Colonic mucosa (tissue), 4 donors: ENCODE data around the gene SERPINA1. TPM values are rescaled to one million over a fixed set of nuclear protein-coding genes. Genes with fewer than 3 reads are reported as not detected.

Source experiments
- DNase-seq: peaks from one replicate; pipeline ENCODE4 v3.0.0-alpha.2; 2020
- H3K27ac ChIP-seq: fragments of 200-600 bp; one replicate; pipeline ENCODE4 v1.8.0; 2021
- H3K27me3 ChIP-seq: fragments of 200-600 bp; one replicate; pipeline ENCODE4 v1.8.0; 2021
- H3K36me3 ChIP-seq: fragments of 200-600 bp; one replicate; pipeline ENCODE4 v1.8.0; 2021
- H3K4me1 ChIP-seq: fragments of 200-600 bp; one replicate; pipeline ENCODE4 v1.8.0; 2021; ENCODE audit warnings: mild to moderate bottlenecking
- H3K4me3 ChIP-seq: fragments of 200-600 bp; one replicate; pipeline ENCODE4 v1.8.0; 2021
- H3K9ac ChIP-seq, 2 donors: one replicate each; pipeline ENCODE4 v1.7.0; 2013; ENCODE audit warnings: control low read depth in 2 of 2, low read depth in 2 of 2, low read length in 2 of 2
- H3K9me3 ChIP-seq: fragments of 200-600 bp; one replicate; pipeline ENCODE4 v1.8.0; 2021
- CTCF ChIP-seq: fragments of 200-600 bp; IDR thresholded peaks from one replicate; pipeline ENCODE4 v1.8.0; 2022; ENCODE audit warnings: antibody characterized with exemption, mild to moderate bottlenecking
- intact Hi-C: fragments of 100-400 bp; cut with DNase I; formaldehyde crosslinking; loops from one replicate; pipeline ENCODE4 v1.14.1; 2022
- total RNA-seq, 2 donors: library from RNA; stranded (reverse); fragmentation: NEBNext Ultra II Directional in 1 of 2; extraction: Animal tissue kit (Norgen Biotek cat#: 25700) in 1 of 2; gene quantifications; one replicate each; pipeline ENCODE4 v1.2.1, GENCODE V29; 2021
- donor health status: healthy.
- donor health status: DM: no; HTN: no; CAD: no.
- donor health status: DM: no; HTN: no; CAD: no.

Gene SERPINA1
- total RNA-seq, 2 donors from 2014 or later: 153 to 278 TPM

- no peak overlapping the region for H3K27ac ChIP-seq
- H3K4me1 ChIP-seq: no peaks in the 10 kb centered on the region
- H3K9ac ChIP-seq: no peak overlapping the region
- intact Hi-C loops: no loop called here
- DNase-seq: no peak
- no peak overlapping the region for H3K4me3 ChIP-seq
- no peaks in the 10 kb centered on the region for H3K27me3 ChIP-seq
- H3K9me3 ChIP-seq: no peaks in the 10 kb centered on the region
- no peak for TF ChIP-seq CTCF
- H3K36me3 ChIP-seq: no peaks in the 10 kb centered on the region
Measured at GRCh38 chr14:94397289-94398181, 9.1 kb upstream of the SERPINA1 start.

DNA sequence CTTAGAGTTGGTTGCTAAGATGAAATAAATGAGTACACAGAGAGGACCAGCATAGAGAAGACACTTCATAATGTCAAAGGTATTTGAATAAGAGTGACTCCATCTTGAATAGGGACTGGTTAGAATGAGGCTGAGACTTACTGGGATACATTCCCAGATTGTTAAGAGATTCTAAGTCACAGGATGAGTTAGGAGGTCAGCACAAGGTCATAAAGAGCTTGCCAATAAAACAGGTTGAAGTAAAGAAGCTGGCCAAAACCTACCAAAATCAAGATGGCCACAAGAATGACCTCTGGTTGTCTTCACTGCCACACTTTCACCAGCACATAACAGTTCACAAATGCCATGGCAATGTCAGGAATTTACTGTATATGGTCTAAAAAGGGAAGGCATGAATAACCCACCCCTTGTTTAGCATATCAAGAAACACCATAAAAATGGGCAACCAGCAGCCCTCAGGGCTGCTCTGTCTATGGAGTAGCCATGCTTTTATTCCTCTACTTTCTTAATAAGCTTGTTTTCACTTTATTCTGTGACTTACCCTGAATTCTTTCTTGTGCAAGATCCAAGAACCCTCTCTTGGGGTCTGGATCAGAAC lies 8.3 kb upstream of the SERPINA1 start:
- Histone ChIP-seq H3K9ac (no peak overlapping the region), H3K4me3 (no peak overlapping the region), H3K9me3 (no peaks in the 10 kb centered on the region), H3K36me3 (no peaks in the 10 kb centered on the region), H3K27me3 (no peaks in the 10 kb centered on the region), H3K4me1 (no peaks in the 10 kb centered on the region), H3K27ac (no peak overlapping the region)
- no peak for TF ChIP-seq CTCF
- intact Hi-C loops: no loop called here
- DNase-seq: no peak

DNA sequence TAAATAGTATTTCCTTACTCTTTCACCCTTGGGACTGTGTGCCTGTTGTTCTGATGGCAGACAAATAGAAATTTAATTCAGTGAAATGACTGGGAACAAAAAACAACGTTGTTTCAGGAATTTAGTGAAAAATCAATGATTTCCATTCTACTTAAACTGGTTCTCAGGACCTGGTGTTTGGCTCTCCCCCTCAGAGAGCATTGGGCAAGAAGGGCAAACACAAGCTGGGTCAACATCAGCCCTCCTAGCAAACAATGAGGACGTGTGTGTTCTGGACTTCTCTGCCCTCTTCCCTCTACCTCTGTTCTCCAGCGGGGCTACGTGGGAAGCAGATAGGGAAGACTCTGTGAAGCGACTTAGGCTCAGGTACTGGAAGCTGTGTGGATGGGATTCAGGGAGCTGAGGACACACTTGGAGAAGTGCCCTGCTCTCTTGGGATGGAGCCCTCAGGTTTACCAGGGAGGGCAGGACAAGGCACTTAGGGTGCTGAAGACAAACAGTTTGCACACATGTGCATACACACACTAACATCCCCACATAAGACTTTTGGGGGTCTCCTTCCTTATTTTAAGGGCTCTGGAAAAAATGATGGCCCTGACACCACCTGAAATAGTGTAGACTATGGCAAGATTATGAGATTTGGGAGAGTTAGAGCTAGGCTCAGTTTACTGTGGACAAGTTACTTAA lies 7.6 kb upstream of the SERPINA1 start:
- Histone ChIP-seq H3K36me3 (no peaks in the 10 kb centered on the region), H3K9ac (no peak overlapping the region), H3K27me3 (no peaks in the 10 kb centered on the region), H3K4me3 (no peak overlapping the region), H3K9me3 (no peaks in the 10 kb centered on the region), H3K27ac (peak overlapping the region; percentile 44), H3K4me1 (no peaks in the 10 kb centered on the region)
- intact Hi-C loops: no loop called here
- no peak for TF ChIP-seq CTCF
- DNase-seq: no peak

- DNase-seq: no peak
- no peaks in the 10 kb centered on the region for H3K27me3 ChIP-seq
- TF ChIP-seq CTCF: no peak
- H3K4me1 ChIP-seq: no peaks in the 10 kb centered on the region
- H3K4me3 ChIP-seq: no peak overlapping the region
- H3K9ac ChIP-seq: no peak overlapping the region
- H3K36me3 ChIP-seq: no peaks in the 10 kb centered on the region
- peak overlapping the region; percentile 44 for H3K27ac ChIP-seq
- intact Hi-C loops: no loop called here
- no peaks in the 10 kb centered on the region for H3K9me3 ChIP-seq
Measured at GRCh38 chr14:94395282-94395887, 7.0 kb upstream of the SERPINA1 start.

DNA sequence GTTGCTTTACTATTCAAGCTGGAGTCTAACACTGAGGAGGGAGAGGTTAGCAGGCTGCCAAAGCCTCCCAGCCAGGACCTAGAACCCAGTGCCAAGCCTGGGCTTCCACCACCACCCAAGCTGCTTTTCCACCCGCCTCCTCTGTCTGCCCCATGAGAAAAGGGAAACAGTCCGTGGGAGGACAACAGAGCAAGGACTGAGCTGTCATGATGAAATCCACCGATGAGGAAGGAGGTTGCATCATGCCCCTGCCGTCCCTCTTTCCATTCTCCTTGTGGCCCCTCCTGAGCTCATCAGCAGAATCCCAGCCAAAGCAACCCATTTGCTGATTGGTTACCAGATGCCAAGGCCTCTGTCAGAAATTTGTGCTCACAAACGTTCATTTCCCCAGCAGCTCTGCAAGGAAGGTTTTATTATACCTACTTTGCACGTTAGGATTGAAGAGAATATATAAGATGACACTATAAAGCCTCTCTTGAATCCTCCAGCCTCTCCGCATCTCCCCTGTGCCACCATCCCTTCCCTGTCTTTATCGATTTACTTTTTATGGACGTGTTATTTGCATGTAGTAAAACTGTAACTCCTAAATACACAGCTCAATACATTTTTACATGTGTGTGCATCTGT lies 6.3 kb upstream of the SERPINA1 start:
- TF ChIP-seq CTCF: no peak
- intact Hi-C loops: no loop called here
- H3K27ac ChIP-seq: peak overlapping the region; percentile 44
- H3K4me1 ChIP-seq: no peaks in the 10 kb centered on the region
- no peaks in the 10 kb centered on the region for H3K9me3 ChIP-seq
- DNase-seq: no peak
- peak overlapping the region in 1 of 2 donors; percentile 30 for H3K9ac ChIP-seq
- no peak overlapping the region for H3K4me3 ChIP-seq
- H3K27me3 ChIP-seq: no peaks in the 10 kb centered on the region
- no peaks in the 10 kb centered on the region for H3K36me3 ChIP-seq
